ENCODE data around the gene TMEM154.
A peak's percentile ranks its signal among the peaks of the same experiment; 100 is the strongest.

Gene TMEM154

GRCh38 chr4:152713951-152714705 lies 34.3 kb upstream of the TMEM154 start:
- Histone ChIP-seq H3K4me1 (ENCODE audit: control insufficient read depth, insufficient read depth, low read length) (no peaks in the 10 kb centered on the region), H3K9me3 (ENCODE audit: control insufficient read depth, insufficient read depth, low read depth, low read length) (no peaks in the 10 kb centered on the region), H3K27ac (ENCODE audit: extremely low read depth, low read depth, low read length) (no peak overlapping the region), H3K4me3 (ENCODE audit: low read depth, low read length) (no peak overlapping the region), H3K36me3 (ENCODE audit: control insufficient read depth in 2 of 2, insufficient read depth in 1 of 2, low read length in 2 of 2) (no peaks in the 10 kb centered on the region)
- ChIA-PET POLR2A (no interaction called here), CTCF (interaction anchor here (0.6 kb wide), 1 partner anchor 65 kb away, joined by 3 read pairs; no protein-coding TSS in a partner anchor)
- TF ChIP-seq ZNF701 (tag by site-specific recombination; IDR thresholded peaks at IDR 0.05) (no peak), ZNF391 (tag by site-specific recombination; IDR thresholded peaks at IDR 0.05; ENCODE audit: borderline replicate concordance, low read depth) (no peak), SCRT2 (tag by site-specific recombination; IDR thresholded peaks at IDR 0.05) (no peak), TSHZ1 (tag by site-specific recombination; IDR thresholded peaks at IDR 0.05; ENCODE audit: borderline replicate concordance) (no peak), ZSCAN5A (tag by site-specific recombination; IDR thresholded peaks at IDR 0.05) (no peak), ZNF394 (tag by site-specific recombination; IDR thresholded peaks at IDR 0.05; ENCODE audit: borderline replicate concordance) (no peak), ZFP3 (tag by site-specific recombination; IDR thresholded peaks at IDR 0.05; ENCODE audit: low read depth) (no peak), ZNF629 (tag by site-specific recombination; IDR thresholded peaks at IDR 0.05) (no peak), ZNF670 (tag by site-specific recombination; IDR thresholded peaks at IDR 0.05; ENCODE audit: low read depth) (no peak), SP3 (tag by site-specific recombination; IDR thresholded peaks at IDR 0.05) (no peak)

- POLR2A ChIA-PET: no interaction called here
- Histone ChIP-seq H3K27ac (ENCODE audit: extremely low read depth, low read depth, low read length) (no peak overlapping the region), H3K36me3 (ENCODE audit: control insufficient read depth in 2 of 2, insufficient read depth in 1 of 2, low read length in 2 of 2) (no peaks in the 10 kb centered on the region), H3K4me3 (ENCODE audit: low read depth, low read length) (no peak overlapping the region), H3K9me3 (ENCODE audit: control insufficient read depth, insufficient read depth, low read depth, low read length) (no peaks in the 10 kb centered on the region), H3K4me1 (ENCODE audit: control insufficient read depth, insufficient read depth, low read length) (no peaks in the 10 kb centered on the region)
- CTCF ChIA-PET: no interaction called here
- TF ChIP-seq ZNF792 (tag by site-specific recombination; IDR thresholded peaks at IDR 0.05) (no peak), ZIC2 (tag by site-specific recombination; IDR thresholded peaks at IDR 0.05) (peak; percentile 87), ZNF423 (tag by site-specific recombination; IDR thresholded peaks at IDR 0.05) (0 out of 2 replicates have a peak, but pooled peaks have one; percentile 22), PBX3 (CRISPR knock-in tag; IDR thresholded peaks at IDR 0.05) (no peak), ZNF626 (tag by site-specific recombination; IDR thresholded peaks at IDR 0.05) (no peak), ZNF501 (tag by site-specific recombination; IDR thresholded peaks at IDR 0.05) (no peak)
Measured at GRCh38 chr4:152709675-152710438, 30.1 kb upstream of the TMEM154 start.
